NCI-H345 treated with DMSO at 0.1 percent for 48 hours (cell line): Measurements from ENCODE around the gene CACNA1E.

Experiments used
- DNase-seq: peaks from one replicate; lab custom pipeline; 2025; ENCODE audit not compliant: unreplicated experiment; lab: John Stamatoyannopoulos, UW

The CACNA1E gene

DNA sequence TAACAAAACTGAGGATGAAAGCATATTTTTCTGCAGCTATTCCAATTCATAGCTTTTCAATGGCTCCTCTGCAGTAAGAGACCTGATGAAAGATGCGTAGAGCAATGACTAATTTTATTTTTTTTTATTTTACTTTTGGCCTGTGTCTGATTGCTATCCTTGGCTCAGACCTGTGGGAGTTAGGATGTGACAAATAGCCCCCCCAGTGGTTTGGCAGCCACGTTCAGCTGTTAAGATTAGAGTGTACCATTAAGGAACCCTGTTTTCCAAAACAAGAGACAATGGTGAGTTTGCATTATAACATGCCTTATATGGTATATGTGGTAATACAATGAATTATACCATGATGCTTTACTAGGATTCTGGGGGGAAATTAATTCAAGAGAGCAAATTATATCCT is 264.7 kb downstream of the CACNA1E start:
- DNase-seq = no peak

- DNase-seq = no peak
Observed at GRCh38 chr1:181754103-181754502, 270.8 kb downstream of the CACNA1E start.

GRCh38 chr1:181759481-181759880 is 276.2 kb downstream of the CACNA1E start:
- DNase-seq = no peak

DNA sequence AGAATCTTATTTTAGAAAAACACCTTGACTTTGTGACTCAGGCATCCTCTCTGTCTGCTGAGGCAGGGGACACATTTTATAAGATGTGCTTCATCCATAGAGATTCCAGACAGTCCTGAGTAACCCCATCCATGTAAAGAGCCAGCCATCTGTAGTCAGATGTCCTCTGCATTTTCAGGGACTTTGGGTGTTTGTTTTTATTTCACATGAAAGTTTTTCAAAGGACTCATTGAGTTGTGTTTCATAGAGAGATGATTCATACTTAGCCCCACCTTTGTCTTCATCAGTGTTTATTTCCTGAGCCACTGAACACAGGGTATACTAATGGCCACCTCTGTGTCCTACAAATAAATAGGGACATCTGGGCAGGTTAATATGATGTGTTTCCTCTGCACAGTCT is 280.4 kb downstream of the CACNA1E start:
- DNase-seq = no peak

- no peak for DNase-seq
Observed at GRCh38 chr1:181765451-181766026, 282.2 kb downstream of the CACNA1E start.

- DNase-seq = no peak
Observed at GRCh38 chr1:181767001-181767708, 283.8 kb downstream of the CACNA1E start.

DNA sequence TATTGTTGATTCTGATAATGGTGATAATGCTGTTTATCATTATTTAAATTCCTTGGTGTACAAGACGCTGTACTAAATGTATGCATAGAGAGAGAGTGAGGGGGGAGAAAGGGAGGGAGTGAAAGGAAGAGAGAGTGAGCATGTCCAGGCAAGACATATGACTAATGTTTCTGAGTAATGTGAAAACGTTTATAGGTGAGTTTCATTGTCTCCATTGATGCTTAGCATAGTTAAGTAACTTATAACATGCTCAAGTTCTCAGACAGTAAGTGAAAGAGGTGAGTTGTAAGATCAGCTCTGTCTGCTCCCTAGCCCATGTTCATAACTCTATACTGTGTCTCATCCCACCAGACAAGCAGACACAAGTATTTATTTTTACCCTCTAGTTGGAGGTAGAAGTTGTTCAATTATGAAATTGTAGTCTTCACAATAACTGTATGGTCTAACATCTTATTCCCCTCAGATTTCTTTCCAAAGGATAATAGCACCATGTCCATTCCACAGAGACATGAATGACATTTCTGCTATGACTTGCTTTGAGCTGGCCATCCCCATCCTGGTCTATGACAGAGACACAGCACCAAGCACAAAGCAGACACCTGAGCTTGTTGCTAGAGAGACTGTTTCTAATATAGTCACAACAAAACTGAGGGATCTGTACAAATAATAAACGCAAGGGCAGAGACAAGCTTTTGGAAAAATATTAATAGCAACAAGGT is 285.1 kb downstream of the CACNA1E start:
- no peak for DNase-seq

DNA sequence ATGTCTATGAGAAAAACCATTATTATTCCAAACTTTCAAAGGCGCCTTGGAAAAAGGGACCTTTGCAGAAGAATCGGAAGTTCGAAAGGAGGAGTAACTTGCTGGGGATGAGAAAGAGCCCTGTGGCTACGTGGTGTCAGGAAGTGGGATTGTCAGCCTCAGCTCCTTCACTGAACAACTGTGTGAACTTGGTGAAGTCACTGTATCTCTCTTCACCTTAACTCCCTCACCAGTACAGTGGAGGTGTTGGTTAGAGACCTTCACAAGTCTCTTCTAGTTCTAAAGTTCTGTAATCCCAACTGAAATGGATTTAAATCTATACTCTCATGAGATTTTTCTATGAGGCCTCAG is 285.6 kb downstream of the CACNA1E start:
- no peak for DNase-seq

- DNase-seq = no peak
Observed at GRCh38 chr1:181769846-181770245, 286.5 kb downstream of the CACNA1E start.

DNA sequence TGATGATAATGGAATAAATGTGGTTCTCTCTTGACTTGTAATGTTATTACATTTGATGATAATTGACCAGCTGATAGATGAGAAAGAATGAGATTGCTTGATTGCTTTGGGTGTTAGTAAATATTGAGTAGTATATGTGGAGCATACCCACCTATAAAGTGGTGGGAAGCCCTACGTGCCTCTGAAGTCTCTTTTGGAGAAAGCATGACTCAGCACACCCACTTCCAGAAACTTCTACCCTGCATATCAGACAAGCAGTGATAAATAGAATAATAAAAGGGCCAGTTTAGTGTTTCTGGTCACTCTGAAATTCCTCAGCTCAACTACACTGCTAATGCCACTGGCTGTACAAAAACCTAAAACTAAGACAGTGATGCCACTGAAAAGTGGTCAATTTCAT is 289.4 kb downstream of the CACNA1E start:
- no peak for DNase-seq

- no peak for DNase-seq
Observed at GRCh38 chr1:181776044-181776443, 292.7 kb downstream of the CACNA1E start.

GRCh38 chr1:181777286-181777685 is 294.0 kb downstream of the CACNA1E start:
- no peak for DNase-seq

DNA sequence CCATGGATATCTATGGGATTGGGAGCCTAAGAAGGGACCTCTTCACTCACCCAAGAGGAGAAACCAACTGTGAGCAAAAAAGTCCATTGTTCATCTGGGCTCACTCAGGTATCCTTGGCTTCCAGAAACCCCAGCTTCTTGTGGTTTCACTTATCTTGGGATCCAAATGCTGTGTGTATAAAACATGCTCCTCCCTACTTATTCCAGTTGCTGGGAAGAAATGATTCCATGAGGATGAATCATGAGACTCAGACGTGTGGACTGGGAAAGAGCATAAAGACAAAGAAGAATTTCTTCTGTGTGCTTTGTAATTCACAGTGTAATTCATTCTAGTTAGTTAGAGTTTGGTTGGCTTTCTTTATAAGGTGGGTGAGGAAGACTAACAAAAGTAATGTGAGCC is 294.5 kb downstream of the CACNA1E start:
- no peak for DNase-seq

- no peak for DNase-seq
Observed at GRCh38 chr1:181778640-181779260, 295.4 kb downstream of the CACNA1E start.

- no peak for DNase-seq
Observed at GRCh38 chr1:181779343-181779742, 296.0 kb downstream of the CACNA1E start.

GRCh38 chr1:181783208-181783607 is 299.9 kb downstream of the CACNA1E start:
- no peak for DNase-seq

- DNase-seq = no peak
Observed at GRCh38 chr1:181784039-181784683, 300.8 kb downstream of the CACNA1E start.

- DNase-seq = no peak
Observed at GRCh38 chr1:181789395-181789794, 306.1 kb downstream of the CACNA1E start.

DNA sequence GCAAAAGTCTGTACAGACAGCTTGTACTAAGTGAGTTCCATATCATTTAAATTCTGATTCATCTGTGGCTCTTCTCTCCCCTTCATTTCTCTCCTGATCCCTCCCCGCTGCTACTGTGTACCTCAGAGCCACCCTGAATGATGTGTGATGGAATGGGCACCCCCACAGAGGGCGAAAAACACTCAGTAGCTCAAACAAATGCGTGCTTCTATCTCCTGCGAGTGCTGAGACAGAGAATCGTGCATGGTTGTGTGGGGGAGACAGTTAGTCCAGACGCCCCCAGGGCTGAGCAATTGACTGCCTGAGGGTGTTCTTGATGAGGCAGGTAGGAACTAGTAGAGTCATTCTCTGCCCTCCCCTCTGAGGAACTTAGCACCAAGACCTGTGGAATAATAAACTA is 308.4 kb downstream of the CACNA1E start:
- no peak for DNase-seq

- DNase-seq = no peak
Observed at GRCh38 chr1:181793831-181794230, 310.5 kb downstream of the CACNA1E start.

DNA sequence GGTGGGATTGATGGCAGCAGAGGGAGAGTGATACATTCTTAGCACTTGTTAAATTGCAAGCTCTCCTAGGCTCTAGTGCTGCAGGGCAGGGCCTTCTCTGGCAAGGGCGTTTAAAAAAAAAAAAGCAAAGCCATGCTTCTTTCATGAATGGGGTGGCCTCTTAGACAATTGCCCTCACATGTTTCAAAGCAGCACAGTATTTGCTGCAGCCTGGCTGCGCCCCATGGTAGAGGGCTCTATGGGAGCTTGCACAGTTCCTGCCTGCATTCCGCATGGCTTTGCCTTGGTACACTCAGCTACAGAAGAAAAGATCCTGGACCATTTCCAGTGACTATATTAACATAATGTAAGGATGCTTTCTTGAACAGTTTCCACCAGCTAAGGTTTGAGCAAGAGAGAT is 311.0 kb downstream of the CACNA1E start:
- DNase-seq = no peak
